Measurements from ENCODE around the gene AMZ2.
"Not testable (repeated sequence)": the region's sequence is repeated elsewhere in the genome, so short reads cannot be mapped to it uniquely, and the experiment has no call there.

Gene AMZ2, protein sequence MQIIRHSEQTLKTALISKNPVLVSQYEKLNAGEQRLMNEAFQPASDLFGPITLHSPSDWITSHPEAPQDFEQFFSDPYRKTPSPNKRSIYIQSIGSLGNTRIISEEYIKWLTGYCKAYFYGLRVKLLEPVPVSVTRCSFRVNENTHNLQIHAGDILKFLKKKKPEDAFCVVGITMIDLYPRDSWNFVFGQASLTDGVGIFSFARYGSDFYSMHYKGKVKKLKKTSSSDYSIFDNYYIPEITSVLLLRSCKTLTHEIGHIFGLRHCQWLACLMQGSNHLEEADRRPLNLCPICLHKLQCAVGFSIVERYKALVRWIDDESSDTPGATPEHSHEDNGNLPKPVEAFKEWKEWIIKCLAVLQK

DNA sequence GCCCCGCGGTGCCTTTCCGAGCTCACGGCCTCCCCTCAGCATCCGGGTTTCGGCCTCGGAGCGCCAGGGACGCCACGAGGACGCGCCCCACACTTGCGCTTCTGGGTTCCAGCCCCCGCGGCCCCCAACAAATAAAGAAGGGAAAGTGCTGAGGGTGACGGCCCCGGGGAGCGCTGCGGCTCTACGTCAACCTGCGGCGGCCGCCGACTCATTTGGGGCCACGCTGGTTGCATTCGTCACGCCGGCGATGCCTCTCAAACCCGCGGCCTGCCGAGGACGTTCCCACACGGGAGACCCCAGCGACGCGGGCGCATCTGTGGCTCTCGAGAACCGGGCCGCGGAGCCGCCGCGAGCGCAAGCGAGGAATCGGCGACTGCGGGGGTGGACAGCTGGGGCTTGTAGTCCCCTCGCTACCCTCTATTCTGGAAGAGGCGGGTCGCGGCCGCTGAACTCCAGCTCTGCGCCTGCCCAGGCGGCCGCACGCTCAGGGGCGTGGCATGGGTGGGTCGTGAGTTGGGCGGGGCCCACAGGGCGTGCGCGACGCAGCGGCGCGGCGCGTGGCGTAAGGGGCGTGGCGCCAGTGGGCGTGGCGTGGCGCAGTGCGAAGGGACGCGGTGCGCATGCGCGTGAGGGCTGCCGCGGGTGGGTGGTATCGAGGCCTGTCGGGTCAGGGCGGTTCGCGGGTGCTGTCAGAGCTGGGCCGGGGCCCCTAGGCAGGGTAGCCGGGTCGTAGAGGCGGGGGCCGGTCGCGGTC is at the start of gene AMZ2:
Gene AMZ2, plus strand, starts transcription at position 599 of the 754 bp plus-strand sequence. CDS start 2,145 bp downstream, outside the sequence.
- peak; percentile 97 to 99 (median 97) for DNase-seq (ENCODE audit: low read depth in 3 of 3)

DNA sequence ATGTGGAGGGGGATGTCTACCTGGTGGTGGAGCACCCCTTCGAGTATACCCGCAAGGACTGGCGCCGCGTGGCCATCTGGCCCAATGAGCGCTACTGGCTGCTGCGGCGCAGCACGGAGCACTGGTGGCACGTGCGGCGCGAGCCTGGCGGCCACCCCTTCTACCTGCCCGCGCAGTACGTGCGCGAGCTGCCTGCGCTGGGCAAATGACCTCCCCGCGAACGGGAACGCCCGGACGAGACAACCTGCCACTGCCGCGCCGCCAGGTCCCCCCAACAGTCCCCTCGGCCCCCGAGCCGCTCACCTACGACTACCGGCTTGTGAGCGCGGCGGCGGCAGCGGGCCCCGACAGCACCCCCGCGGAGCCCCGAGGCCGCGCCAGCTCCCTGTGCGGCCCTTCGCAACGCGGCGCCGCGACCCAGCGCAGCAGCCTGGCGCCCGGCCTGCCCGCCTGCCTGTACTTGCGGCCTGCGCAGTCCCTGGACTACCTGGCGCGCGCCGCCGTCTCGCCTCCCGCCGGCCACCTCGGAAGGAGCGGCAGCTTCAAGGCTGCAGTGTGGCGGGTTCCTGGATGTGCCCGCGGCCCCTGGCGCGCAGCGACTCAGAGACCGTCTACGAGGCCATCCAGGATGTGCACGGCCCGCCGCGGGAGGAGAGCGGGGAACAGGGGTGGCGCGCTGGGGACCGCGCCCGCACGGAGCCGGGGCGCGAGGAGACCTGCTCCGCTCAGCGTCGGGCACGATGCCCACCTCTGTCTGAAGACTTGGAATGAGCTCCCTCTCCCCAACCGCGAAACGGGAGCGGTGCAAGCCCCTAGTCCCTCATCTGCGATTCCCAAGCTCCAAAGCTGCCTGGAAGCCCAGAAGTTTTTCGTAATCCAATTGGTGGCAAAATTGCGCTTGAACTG is 48.7 kb upstream of the AMZ2 start:
- DNase-seq (ENCODE audit: low read depth in 3 of 3) = no peak

DNA sequence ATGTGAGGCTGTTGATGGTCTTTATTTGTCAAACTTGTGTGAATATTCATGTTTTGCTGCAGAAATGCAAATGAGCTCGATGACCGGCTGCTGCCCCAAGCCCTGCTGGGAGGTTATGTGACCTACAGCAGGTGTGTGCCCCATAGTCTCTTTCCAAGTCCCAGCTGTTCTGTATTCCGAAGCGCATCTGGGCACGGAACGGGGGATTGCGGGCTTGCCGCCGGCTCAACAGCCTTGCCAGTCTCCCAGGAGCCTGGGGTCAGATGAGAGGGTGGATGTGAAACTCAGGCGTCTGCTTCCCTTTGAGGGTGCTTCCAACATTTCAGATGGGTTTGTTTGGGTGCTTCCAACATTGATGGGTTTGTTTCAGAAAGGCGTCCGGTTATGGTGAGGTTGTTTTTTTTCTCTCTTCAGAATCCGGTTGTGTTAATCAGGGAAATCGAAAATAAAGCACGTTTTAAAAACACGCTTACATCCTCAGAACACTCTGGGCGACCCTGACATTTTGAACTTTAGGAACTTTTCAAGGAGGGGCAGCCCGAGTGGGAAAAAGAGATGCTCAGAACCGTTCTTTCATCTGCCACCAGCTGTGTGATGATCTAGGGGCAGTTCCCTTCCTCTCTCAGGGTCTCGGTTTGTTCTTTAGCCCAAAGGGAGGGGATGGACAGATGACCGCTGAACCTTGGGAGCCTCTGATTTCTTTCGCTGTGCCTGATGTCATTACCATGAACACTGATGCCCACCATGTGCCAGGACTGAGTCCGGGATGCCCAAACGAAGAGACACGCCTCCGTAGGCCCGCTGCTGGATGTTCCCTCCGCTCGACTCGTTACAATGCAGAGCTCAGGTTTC is 47.8 kb upstream of the AMZ2 start:
- DNase-seq (ENCODE audit: low read depth in 3 of 3) = no peak

DNA sequence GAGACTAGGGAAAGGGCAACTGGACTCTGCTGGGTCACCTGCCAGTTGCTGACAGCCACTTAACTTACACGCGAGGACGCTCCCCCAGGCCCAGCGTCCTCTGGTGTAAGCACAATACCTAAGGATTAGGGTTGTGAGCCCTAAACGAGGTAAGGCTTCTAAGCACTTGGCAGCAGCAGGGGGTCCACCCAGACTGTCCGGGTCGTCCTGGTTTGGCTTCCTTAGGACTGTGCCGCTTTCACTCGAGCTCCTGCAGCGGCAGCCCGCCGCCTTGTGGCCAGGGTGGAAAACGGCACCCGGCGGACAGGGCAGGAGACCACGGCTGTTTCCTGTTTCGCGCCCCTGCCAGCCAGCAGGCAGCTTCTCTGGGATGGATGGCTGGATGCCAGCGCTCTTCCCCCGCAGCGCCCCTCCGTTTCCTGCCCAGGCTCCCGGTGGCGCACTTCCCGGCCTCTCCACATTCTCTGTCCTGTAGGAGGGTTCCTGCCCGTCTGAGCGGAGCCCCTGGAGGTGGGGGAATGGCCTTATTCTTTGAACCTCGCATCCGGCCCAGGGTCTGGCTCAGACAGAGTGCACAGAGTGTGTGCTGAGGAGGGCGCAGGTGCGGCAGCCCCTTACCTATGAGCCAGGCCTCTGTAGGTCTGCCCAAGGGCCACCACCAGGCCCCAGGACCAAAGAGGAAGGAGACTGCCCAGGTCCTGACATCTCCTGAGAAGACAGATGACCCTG is 47.0 kb upstream of the AMZ2 start:
- peak in 2 of 3 experiments; percentile 57 to 64 for DNase-seq (ENCODE audit: low read depth in 3 of 3)

DNA sequence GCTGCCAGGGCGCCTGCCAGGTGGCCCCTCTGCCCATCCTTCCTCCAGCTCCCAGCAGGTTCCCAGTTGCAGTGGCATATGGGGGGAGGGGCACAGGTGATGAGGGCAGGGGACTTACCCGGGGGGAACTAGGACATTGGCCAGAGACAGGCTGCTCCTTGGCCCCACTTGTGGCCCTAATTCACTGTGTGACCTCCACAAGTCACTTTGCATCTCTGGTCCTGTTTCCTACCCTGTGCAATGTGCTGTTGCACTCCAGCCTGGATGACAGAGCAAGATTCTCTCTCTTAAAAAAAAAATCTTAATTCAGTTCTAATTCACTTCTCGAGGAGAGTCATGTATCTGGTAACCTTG is 46.4 kb upstream of the AMZ2 start:
- DNase-seq (ENCODE audit: low read depth in 3 of 3) = not testable (repeated sequence)

DNA sequence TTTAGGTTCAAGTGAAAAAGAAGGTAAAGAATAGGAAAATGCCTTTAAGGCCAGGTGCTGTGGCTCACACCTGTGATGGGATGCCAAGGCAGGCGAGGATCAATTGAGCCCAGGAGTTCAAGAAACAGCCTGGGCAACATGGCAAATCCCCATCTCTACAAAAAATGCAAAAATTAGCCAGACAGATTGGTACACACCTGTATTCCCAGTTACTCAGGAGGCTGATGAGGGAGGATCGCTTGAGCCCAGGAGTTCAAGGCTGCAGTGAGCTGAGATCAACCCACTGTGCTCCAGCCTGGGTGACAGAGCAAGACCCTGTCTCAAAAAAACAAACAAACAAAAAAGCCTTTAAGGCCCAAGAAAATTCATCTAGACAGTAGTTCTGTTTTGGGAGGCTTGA is 45.5 kb upstream of the AMZ2 start:
- DNase-seq (ENCODE audit: low read depth in 3 of 3) = not testable (repeated sequence)

DNA sequence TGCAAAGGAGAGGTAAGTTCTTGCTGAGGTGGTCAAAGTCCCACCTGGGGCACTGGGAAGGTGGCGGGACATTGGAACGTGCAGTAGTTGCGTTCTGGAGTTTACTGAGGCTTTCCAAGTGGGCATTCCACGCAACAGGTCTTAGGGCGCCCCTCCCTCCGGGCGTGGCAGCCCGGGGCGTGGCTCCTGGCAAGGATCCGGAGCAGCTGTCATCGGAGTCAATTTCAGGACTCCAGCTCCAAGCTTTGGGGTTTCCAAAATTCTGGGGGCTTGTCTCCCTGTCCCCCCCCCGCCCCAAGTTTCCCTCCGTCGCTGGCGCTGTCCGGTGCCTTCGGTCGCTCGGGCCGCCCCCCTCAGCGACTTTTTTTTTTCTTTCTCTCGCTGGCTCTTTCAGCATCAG is 43.1 kb upstream of the AMZ2 start:
- DNase-seq (ENCODE audit: low read depth in 3 of 3) = no peak

DNA sequence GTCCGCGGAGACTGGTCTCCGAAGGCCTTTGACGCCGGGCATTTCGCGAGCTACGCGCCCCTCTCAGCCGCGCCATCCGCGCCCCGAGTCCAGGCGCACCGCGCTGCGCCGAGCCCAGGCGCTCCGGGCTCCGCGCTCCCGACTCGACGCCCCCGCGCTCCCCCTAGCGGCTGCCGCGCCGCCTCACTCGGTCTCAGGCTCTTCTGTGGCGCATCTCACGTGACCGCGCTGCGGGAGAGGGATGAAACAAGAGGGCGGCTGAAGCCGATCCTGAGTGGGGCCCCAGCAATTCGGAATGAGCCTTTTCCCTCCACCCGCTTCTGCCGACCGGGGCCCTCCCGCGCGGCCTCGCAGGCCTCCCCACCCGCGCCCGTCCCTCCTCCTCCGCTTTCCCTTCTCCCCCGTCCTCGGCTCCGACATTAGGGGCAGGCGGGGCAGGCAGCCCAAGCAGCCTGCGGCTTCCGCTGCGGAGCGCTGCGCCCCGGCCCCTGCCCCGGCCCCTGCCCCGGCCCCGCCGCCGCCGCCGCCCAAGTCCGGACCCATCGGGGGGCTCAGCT is 42.5 kb upstream of the AMZ2 start:
- DNase-seq (ENCODE audit: low read depth in 3 of 3) = peak; percentile 83 to 84 (median 84)

DNA sequence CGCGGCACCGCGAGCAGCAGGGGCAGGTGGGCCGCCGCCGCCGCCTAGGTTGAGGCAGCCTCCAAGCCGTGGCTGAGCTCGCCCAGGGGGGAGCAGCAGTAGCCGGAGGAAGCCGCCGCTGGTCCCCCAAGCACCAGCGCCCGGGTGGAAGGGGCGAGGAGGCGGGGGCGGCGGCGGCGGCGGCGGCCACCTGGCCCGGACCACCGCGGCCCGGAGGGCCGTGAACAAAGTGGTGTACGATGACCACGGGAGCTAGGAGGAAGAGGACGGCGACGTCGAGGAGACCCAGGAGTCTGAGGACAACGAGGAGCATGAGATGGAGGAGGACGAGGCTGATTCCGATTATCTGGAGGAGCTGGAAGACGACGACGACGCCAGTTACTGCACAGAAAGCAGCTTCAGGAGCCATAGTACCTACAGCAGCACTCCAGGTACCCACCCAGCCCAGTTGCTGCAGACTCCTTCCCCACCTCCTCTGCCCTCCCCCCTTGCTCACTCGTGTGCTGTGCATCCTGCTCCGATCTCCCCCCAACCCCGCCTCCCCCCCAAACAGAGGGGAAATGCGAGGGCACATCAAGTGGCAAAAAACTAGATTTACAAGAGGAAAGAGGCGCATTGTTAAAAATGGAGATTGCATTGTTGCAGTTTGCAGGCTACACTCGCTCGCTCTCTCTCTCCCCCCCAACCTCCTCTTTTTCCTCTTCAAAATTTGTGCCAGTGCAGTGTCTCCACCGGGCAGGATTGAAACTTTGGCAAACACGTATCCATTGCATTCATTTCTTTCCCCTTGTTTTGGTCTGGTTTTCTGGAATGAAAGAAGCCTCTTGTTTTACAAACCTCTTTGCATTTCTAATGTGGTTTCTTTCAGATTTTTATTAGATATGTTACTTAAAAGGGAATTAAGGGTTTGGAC is 41.8 kb upstream of the AMZ2 start:
- DNase-seq (ENCODE audit: low read depth in 3 of 3) = no peak

DNA sequence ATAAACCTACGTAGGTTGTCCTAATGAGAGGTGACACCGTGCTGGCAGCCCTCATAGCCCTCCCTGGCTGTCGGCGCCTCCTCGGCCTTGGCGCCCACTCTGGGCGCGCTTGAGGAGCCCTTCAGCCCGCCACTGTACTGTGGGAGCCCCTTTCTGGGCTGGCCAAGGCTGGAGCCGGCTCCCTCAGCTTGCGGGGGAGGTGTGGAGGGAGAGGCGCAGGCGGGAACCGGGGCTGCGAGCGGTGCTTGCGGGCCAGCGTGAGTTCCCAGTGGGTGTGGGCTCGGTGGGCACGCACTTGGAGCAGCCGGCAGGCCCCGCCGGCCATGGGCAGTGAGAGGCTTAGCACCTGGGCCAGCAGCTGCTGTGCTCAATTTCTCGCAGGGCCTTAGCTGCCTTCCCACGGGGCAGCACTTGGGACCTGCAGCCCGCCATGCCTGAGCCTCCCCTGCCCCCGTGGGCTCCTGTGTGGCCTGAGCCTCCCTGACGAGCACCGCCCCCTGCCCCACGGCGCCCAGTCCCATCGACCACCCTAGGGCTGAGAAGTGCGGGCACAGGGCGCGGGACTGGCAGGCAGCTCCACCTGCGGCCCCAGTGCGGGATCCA is 40.1 kb upstream of the AMZ2 start:
- DNase-seq (ENCODE audit: low read depth in 3 of 3) = no peak

DNA sequence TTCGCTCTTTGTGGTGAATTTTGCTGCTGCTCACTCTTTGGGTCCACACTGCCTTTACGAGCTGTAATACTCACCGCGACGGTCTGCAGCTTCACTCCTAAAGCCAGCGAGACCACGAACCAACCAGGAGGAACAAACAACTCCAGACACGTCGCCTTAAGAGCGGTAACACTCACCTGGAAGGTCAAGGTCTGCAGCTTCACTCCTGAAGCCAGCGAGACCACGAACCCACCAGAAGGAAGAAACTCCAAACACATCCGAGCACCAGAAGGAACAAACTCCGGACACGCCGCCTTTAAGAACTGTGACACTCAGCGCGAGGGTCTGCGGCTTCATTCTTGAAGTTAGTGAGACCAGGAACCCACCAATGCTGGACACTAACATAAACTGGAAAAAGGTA is 39.2 kb upstream of the AMZ2 start:
- DNase-seq (ENCODE audit: low read depth in 3 of 3) = not testable (repeated sequence)

DNA sequence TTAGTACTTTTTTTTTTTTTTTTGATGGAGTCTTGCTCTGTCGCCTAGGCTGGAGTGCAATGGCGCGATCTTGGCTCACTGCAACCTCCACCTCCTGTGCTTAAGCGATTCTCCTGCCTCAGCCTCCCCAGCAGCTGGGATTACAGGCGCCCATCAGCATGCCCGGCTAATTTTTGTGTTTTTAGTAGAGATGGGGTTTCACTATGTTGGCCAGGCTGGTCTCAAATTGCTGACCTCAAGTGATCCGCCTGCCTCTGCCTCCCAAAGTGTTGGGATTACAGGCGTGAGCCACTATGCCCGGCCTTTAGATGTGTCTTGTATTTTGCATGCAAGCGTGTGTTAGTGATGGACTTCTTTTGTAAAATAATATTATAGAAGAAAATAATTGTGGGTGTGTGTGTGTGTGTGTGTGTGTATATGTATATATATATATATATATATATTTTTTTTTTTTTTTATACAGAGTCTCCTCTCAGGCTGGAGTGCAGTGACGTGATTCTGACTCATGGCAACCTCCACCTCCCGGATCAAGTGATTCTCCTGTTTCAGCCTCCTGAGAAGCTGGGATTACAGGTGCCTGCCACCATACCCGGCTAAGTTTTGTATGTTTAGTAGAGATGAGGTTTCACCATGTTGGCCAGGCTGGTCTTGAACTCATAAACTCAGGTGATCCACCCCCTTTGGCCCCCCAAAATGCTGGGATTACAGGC is 38.5 kb upstream of the AMZ2 start:
- not testable (repeated sequence) for DNase-seq (ENCODE audit: low read depth in 3 of 3)

DNA sequence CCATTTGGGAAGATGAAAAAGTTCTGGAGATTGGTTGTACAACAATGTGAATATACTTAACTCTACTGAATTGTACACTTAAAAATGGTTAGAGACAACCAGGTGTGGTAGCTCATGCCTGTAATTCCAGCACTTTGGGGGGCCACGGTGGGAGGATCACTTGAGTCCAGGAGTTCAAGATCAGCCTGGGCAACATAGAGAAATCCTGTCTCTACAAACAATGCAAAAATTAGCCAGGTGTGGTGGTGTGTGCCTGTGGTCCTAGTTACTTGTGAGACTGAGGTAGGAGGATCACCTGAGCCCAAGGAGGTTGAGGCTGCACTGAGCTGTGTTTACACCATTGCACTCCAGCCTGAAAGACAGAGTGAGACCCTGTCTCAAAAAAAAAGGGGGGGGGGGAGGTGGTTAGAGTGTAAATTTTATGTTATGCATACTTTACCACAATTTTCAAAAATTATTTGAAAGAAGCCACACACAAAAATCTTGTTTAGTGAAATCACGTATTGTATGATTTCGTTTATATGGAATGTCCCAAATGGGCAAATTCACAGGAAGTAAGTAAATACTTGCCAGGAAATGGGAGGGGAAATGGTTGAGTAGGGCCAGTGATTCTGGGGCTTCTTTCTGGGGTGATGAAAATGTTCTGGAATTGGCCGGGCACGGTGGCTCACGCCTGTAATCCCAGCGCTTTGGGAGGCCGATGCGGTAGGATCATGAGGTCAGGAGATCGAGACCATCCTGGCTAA is 37.1 kb upstream of the AMZ2 start:
- no peak for DNase-seq (ENCODE audit: low read depth in 3 of 3)

DNA sequence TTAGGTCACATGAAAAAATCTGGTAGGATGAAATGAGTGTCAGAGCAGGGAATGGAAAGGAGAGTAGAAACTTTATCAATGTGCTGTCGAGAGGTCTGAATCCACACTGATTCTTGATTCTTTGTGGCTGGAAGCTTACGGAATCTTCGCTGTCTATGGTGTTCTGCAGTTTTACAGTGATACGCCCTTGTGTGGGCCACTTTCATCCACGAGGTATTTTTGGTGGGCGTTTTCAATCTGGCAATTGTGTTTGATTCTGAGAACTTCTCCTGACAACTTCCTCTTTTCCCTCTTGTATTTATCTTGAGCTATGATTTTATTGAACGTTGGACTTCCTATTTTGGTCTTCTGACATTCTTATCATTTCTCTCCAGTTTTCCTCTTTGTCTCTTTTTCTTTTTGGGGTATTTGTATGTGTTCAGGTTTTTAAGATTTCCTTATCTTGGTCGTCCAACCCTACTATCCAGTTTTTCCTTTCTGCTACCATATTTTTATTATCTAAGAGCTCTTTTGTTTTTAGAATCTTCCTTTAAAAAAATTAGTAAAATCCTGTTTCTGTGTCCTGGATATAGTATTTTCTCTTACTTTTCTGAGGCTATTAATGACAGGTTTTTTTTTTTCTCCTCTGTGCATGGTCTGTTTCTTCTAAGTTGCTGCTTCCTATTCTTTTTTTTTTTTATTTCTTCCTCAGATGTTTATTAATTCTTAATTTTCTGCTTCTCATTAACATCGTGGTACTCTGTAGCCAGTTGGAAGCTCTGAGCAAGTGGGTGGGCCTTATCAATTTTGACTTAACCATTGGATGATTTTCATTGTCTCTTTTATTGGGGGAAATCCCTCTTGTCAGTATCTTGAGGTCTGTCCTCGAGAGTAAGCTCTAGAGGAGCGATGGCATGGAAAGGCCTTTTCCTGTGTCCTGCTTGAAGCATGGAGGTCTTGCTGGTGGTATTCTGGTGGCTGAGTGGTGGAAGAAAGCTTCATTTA is 34.1 kb upstream of the AMZ2 start:
- not testable (repeated sequence) for DNase-seq (ENCODE audit: low read depth in 3 of 3)

DNA sequence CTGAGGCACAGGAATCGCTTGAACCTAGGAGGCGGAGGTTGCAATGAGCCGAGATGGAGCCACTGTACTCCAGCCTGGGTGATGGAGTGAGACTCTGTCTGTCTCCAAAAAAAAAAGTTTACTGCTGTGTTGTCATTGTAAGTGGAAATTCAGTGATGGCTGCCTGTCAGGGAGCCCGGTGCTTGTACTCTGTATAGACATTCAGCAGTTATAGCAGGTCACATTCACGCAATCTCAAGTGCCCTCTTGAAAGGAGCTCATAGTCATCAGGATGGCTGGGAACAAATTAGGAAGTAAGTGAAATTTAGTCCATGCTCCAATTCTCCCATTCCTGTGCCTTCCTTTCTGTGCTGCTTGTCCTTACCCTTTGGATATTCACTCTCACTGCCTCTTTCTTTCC is 32.4 kb upstream of the AMZ2 start:
- DNase-seq (ENCODE audit: low read depth in 3 of 3) = not testable (repeated sequence)

DNA sequence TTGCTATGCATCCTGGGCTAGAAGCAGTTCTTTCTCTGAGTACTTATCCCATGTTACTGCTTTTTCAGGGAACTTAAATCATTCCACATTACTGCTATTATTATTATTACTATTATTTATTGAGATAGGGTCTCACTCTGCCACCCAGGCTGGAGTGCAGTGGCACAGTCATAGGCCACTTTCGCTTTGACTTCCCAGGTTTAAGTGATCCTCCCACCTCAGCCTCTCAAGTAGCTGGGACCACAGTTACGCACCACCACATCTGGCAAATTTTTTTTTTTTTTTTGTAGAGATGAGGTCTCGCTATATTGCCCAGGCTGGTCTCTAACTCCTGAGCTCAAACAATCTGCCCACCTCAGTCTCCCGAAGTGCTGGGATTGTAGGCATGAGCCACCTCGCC is 28.4 kb upstream of the AMZ2 start:
- DNase-seq (ENCODE audit: low read depth in 3 of 3) = not testable (repeated sequence)

Measured in stimulated activated CD4-positive, alpha-beta T cell treated with anti-CD3 and anti-CD28 coated beads, TNF-alpha, amount 100 ng/mL, for 4 hours (primary cell).